ENCODE measurements around the gene TUT1. TPM values are rescaled to one million over a fixed set of nuclear protein-coding genes. Genes with fewer than 3 reads are reported as not detected.

Gene TUT1
- total RNA-seq, 3 donors from 2014 or later (not counting 1 experiment from before 2014, with no cell fraction given), result 20.0 to 28.9 (median 26.2) TPM

DNA sequence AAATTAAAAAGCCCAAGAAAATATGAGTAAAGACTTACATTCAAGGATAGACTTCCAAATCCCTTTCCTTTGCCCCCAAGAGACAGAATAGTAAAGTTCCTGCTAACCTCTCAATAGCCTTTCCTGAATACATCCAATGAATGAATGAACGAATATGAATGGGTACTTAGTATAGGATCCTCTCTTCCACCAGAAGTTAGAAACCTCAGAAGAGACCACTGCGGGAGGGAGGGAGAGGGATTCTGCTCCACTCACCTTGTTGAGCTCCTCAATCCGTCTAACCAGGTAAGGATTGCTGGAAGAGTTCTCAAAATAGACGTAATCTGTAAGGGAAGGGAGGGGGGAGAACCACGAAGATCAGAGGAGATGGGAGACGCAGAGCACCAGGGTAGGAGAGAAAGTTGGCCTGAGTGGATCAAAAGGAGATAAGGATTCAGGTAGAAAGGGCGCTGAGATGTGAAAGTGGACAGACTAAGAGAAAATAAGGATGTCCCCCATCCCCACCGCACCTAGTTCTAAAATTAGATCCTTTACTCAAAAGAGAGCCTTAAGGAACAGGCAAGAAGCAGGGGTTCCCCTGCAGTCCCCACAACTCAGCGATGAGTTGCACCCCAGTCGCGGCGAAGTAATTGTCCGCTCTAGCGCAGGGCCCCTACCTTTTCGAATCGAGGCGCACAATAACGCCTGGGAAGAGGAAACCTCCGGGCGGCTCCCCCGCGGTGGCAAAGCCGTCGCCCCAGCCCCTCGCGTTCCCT lies 9.2 kb upstream of the TUT1 start:
- Mint-ChIP-seq H3K4me1 (peaks cover 48 to 61% of the 10 kb centered on the region in 2 donors), H3K27me3 (ENCODE audit: low read depth in 2 of 2) (no peaks in the 10 kb centered on the region), H3K36me3 (no peaks in the 10 kb centered on the region), H3K27ac (peak overlapping the region; percentile 93 to 96), H3K4me3 (peak overlapping the region; percentile 97), H3K9me3 (no peaks in the 10 kb centered on the region)
- peak overlapping the region; percentile 79 for H3K4me3 ChIP-seq (ENCODE audit: low read length)
- TF ChIP-seq CTCF (IDR thresholded peaks at IDR 0.05), result no peak
- ATAC-seq (no peak), DNase-seq (peak in 1 of 2 donors; percentile 57)
- intact Hi-C loops (cut with micrococcal nuclease), result no loop called here
- WGBS (ENCODE audit: insufficient coverage), result under 1% methylated on average over 25 of the region's 26 CpGs
- H3K4me1 ChIP-seq (ENCODE audit: control insufficient read depth, insufficient read depth, low read length), result peaks cover 43% of the 10 kb centered on the region
- H3K9me3 ChIP-seq (ENCODE audit: control insufficient read depth, insufficient read depth, low read length), result no peaks in the 10 kb centered on the region
- H3K36me3 ChIP-seq (ENCODE audit: control insufficient read depth, insufficient read depth, low read length), result peaks cover 39% of the 10 kb centered on the region
- H3K27ac ChIP-seq (ENCODE audit: low read length), result peak overlapping the region; percentile 83
- H3K27me3 ChIP-seq (ENCODE audit: control insufficient read depth, insufficient read depth, low read length), result no peaks in the 10 kb centered on the region

DNA sequence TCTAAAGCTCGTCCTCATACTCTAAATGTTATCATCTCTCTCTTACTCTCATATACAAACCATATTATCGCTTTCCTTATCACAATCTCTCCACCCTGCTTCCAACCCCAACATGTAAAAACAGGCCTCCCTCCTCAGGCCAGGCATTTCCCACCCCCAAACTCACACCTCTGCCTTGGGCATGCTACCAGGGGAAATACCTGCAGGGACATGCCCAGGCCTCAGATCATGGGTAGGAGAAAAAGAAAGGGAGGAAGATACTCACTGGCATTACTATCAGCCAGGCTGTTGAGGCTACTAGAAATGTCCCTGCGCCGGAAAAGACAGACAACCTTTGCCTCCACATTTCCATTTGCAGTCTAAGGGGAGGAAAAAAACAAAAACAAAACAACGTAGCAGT lies 8.6 kb upstream of the TUT1 start:
- H3K27ac Mint-ChIP-seq, result peak overlapping the region; percentile 93 to 96
- WGBS (ENCODE audit: insufficient coverage), result 34% methylated on average over 5 of the region's 5 CpGs
- Histone ChIP-seq H3K4me3 (ENCODE audit: low read length) (peak overlapping the region; percentile 79), H3K27me3 (ENCODE audit: control insufficient read depth, insufficient read depth, low read length) (no peaks in the 10 kb centered on the region), H3K4me1 (ENCODE audit: control insufficient read depth, insufficient read depth, low read length) (peaks cover 43% of the 10 kb centered on the region), H3K9me3 (ENCODE audit: control insufficient read depth, insufficient read depth, low read length) (no peaks in the 10 kb centered on the region), H3K27ac (ENCODE audit: low read length) (peak overlapping the region; percentile 83), H3K36me3 (ENCODE audit: control insufficient read depth, insufficient read depth, low read length) (peaks cover 39% of the 10 kb centered on the region)
- peak overlapping the region; percentile 97 for H3K4me3 Mint-ChIP-seq
- no peak for TF ChIP-seq CTCF (IDR thresholded peaks at IDR 0.05)
- H3K27me3 Mint-ChIP-seq (ENCODE audit: low read depth in 2 of 2), result no peaks in the 10 kb centered on the region
- intact Hi-C loops (cut with micrococcal nuclease), result loop anchor here (1.0 kb wide), 2 partner anchors 9 to 46 kb away; partner anchors contain the start of genes GANAB and TUT1
- no peaks in the 10 kb centered on the region for H3K9me3 Mint-ChIP-seq
- no peak for ATAC-seq
- peaks cover 48 to 65% of the 10 kb centered on the region in 2 donors for H3K4me1 Mint-ChIP-seq
- DNase-seq, result peak; percentile 15 to 61
- peaks cover under 1% of the 10 kb centered on the region for H3K36me3 Mint-ChIP-seq

GRCh38 chr11:62599069-62599696 lies 7.9 kb upstream of the TUT1 start:
- ATAC-seq (peak; percentile 75 to 87 (median 79)), DNase-seq (peak; percentile 90 to 98)
- intact Hi-C loops (cut with micrococcal nuclease), result loop anchor here (1.0 kb wide), 2 partner anchors 8 to 47 kb away; partner anchors contain the start of genes GANAB and TUT1
- Histone ChIP-seq H3K27me3 (ENCODE audit: control insufficient read depth, insufficient read depth, low read length) (no peaks in the 10 kb centered on the region), H3K27ac (ENCODE audit: low read length) (peak overlapping the region; percentile 83), H3K4me1 (ENCODE audit: control insufficient read depth, insufficient read depth, low read length) (peaks cover 43% of the 10 kb centered on the region), H3K36me3 (ENCODE audit: control insufficient read depth, insufficient read depth, low read length) (peaks cover 46% of the 10 kb centered on the region), H3K4me3 (ENCODE audit: low read length) (peak overlapping the region; percentile 79), H3K9me3 (ENCODE audit: control insufficient read depth, insufficient read depth, low read length) (no peaks in the 10 kb centered on the region)
- H3K4me1 Mint-ChIP-seq, result peaks cover 53 to 65% of the 10 kb centered on the region in 2 donors
- TF ChIP-seq CTCF (IDR thresholded peaks at IDR 0.05), result no peak
- no peaks in the 10 kb centered on the region for H3K27me3 Mint-ChIP-seq (ENCODE audit: low read depth in 2 of 2)
- no peaks in the 10 kb centered on the region for H3K9me3 Mint-ChIP-seq
- H3K36me3 Mint-ChIP-seq, result peaks cover 7% of the 10 kb centered on the region
- WGBS (ENCODE audit: insufficient coverage), result 60% methylated on average over 4 of the region's 7 CpGs
- H3K27ac Mint-ChIP-seq, result peak overlapping the region; percentile 93 to 96
- H3K4me3 Mint-ChIP-seq, result peak overlapping the region; percentile 97

All from natural killer cell (primary cell).